Lung (tissue), 13 donors: Measurements from ENCODE around the gene TLR1. TPM values are rescaled to one million over a fixed set of nuclear protein-coding genes. Genes with fewer than 3 reads are reported as not detected.

ENCODE experiments used
- ATAC-seq: fragments of 200-7000 bp; cut with Tn5 transposase; one replicate; pipeline ENCODE4 v1.9.1; 2020; ENCODE audit warnings: moderate number of reproducible peaks; ENCODE audit not compliant: insufficient read depth, low FRiP score
- DNase-seq, 3 donors: peaks; one replicate each; pipeline ENCODE4 v3.0.0-alpha.2; 2013 to 2017
- H3K27ac ChIP-seq, 2 donors: one replicate each; pipeline ENCODE4 v1.5.1; 2013; ENCODE audit warnings: mild to moderate bottlenecking in 2 of 2, moderate library complexity in 2 of 2, control low read depth in 1 of 2, inconsistent platforms in 1 of 2, low read depth in 1 of 2, low read length in 1 of 2
- H3K27me3 ChIP-seq, 3 donors: one replicate each; pipeline ENCODE4 v1.5.1; 2013; ENCODE audit warnings: low read length in 2 of 3; ENCODE audit not compliant: control insufficient read depth in 3 of 3, insufficient read depth in 3 of 3
- H3K36me3 ChIP-seq, 4 donors: one replicate each; pipeline ENCODE4 v1.5.1; 2013; ENCODE audit warnings: low read length in 4 of 4, mild to moderate bottlenecking in 1 of 4, moderate library complexity in 1 of 4; ENCODE audit not compliant: control insufficient read depth in 4 of 4, insufficient read depth in 4 of 4
- H3K4me1 ChIP-seq, 5 donors: one replicate each; pipeline ENCODE4 v1.5.1; 2013; ENCODE audit warnings: low read length in 5 of 5, mild to moderate bottlenecking in 2 of 5, moderate library complexity in 1 of 5; ENCODE audit not compliant: control insufficient read depth in 5 of 5, insufficient read depth in 5 of 5
- H3K4me3 ChIP-seq: one replicate; pipeline ENCODE4 v1.5.1; 2013; ENCODE audit warnings: mild to moderate bottlenecking, control low read depth, moderate library complexity
- H3K9ac ChIP-seq, 2 donors: one replicate each; pipeline ENCODE4 v1.5.1; 2013; ENCODE audit warnings: low read length in 2 of 2, control low read depth in 1 of 2; ENCODE audit not compliant: insufficient read depth in 1 of 2
- H3K9me3 ChIP-seq, 4 donors: one replicate each; pipeline ENCODE4 v1.5.1; 2013; ENCODE audit warnings: low read length in 3 of 4, mild to moderate bottlenecking in 1 of 4, moderate library complexity in 1 of 4; ENCODE audit not compliant: control insufficient read depth in 4 of 4, insufficient read depth in 3 of 4
- CTCF ChIP-seq: IDR thresholded peaks from 2 replicates; pipeline ENCODE4 v1.5.1; 2012; ENCODE audit warnings: mild to moderate bottlenecking; ENCODE audit errors: control extremely low read depth, extremely low read depth
- polyA plus RNA-seq, 2 donors: library from polyadenylated mRNA; stranded (reverse); fragments of 200-250 nt; gene quantifications; one replicate each; pipeline ENCODE4 v1.2.1, GENCODE V29; 2013
- small RNA-seq: library from RNA; depleted of rRNA; stranded (forward); fragments of <200 nt; gene quantifications from one replicate; pipeline ENCODE3, GENCODE V24; 2014; ENCODE audit warnings: low replicate concordance
- total RNA-seq, 2 donors: library from RNA; depleted of rRNA in 1 of 2; stranded (reverse); fragments of >200 nt in 1 of 2; gene quantifications; one replicate each; pipeline ENCODE4 v1.2.1, GENCODE V29; 2014 to 2021
- donor health status: control.
- donor health status: control.
- donor health status: Bipolar disorder and iron deficiency.
- donor health status: healthy.
- donor health status: DM: yes; HTN: yes; CAD: no.

Gene TLR1
- total and polyA plus RNA-seq, 4 donors, result 2.4 to 31.4 (median 25.3) TPM

DNA sequence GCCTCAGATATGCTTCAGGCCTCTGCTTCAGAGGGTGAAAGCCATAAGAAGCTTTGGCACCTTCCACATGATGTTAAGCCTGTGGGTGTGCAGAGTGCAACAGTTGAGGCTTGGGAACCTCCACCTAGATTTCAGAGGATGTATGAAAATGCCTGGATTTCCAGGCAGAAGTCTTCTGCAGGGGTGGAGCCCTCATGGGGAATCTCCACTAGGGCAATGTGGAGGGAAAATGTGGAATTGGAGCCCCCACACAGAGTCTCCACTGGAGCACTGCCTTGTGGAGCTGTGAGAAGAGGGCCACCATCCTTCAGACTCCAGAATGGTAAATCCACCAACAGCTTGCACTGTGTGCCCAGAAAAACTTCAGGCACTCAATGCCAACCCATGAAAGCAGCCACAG, 57.0 kb downstream of the TLR1 start:
- H3K9me3 ChIP-seq, result peaks cover 0 to 6% (median 2%) of the 10 kb centered on the region in 4 donors
- TF ChIP-seq CTCF, result no peak
- no peak for DNase-seq
- no peak overlapping the region for H3K9ac ChIP-seq
- no peaks in the 10 kb centered on the region for H3K36me3 ChIP-seq
- H3K4me3 ChIP-seq, result no peak overlapping the region
- peaks cover 0 to 4% (median 3%) of the 10 kb centered on the region in 5 donors for H3K4me1 ChIP-seq
- H3K27ac ChIP-seq, result no peak overlapping the region
- no peaks in the 10 kb centered on the region for H3K27me3 ChIP-seq
- ATAC-seq, result no peak

Small RNA genes within 50 kb of the gene (small RNA-seq; reads per million reads assigned to genes)
- gene RNA5SP158, result not detected

Other genes starting within 250 kb of the TLR1 start
- 10 to 100 TPM; 53.3 to 53.6 TPM for gene KLF3, start 140.6 kb downstream of the TLR1 start, total RNA-seq
- 10 to 100 TPM; 14.7 to 25.2 TPM for gene KLF3, start 140.6 kb downstream of the TLR1 start, polyA plus RNA-seq
- 1 to 10 TPM in 1 of 2 donors, under 1 TPM in 1; 0.46 to 4.4 TPM for gene TLR10, start 21.8 kb downstream of the TLR1 start, total RNA-seq
- gene TLR10, start 21.8 kb downstream of the TLR1 start, polyA plus RNA-seq, result under 1 TPM; 0.14 to 0.73 TPM
- gene TLR6, start 52.0 kb upstream of the TLR1 start, total RNA-seq, result 1 to 10 TPM; 5.7 to 6.3 TPM
- 1 to 10 TPM in 1 of 2 donors, under 1 TPM in 1; 0.53 to 4.3 TPM for gene TLR6, start 52.0 kb upstream of the TLR1 start, polyA plus RNA-seq
- 10 to 100 TPM; 51.2 to 70.0 TPM for gene FAM114A1, start 63.0 kb upstream of the TLR1 start, total RNA-seq
- 10 to 100 TPM in 1 of 2 donors, 1 to 10 TPM in 1; 9.5 to 21.5 TPM for gene FAM114A1, start 63.0 kb upstream of the TLR1 start, polyA plus RNA-seq
- 1 to 10 TPM in 1 of 2 donors, under 1 TPM in 1; 0.95 to 3.5 TPM for gene TMEM156, start 227.6 kb upstream of the TLR1 start, total RNA-seq
- 1 to 10 TPM; 1.1 to 1.3 TPM for gene TMEM156, start 227.6 kb upstream of the TLR1 start, polyA plus RNA-seq